HUDEP-2 (cell line): ENCODE results near the gene FAM76A.
A peak's percentile ranks its signal among the peaks of the same experiment; 100 is the strongest.
"Not testable (repeated sequence)": the region's sequence is repeated elsewhere in the genome, so short reads cannot be mapped to it uniquely, and the experiment has no call there.

Experiments
- DNase-seq, 76 experiments: peaks; one replicate each; lab custom pipeline; 2025; ENCODE audit not compliant: unreplicated experiment in 76 of 76; lab: John Stamatoyannopoulos, UW

Gene FAM76A

DNA sequence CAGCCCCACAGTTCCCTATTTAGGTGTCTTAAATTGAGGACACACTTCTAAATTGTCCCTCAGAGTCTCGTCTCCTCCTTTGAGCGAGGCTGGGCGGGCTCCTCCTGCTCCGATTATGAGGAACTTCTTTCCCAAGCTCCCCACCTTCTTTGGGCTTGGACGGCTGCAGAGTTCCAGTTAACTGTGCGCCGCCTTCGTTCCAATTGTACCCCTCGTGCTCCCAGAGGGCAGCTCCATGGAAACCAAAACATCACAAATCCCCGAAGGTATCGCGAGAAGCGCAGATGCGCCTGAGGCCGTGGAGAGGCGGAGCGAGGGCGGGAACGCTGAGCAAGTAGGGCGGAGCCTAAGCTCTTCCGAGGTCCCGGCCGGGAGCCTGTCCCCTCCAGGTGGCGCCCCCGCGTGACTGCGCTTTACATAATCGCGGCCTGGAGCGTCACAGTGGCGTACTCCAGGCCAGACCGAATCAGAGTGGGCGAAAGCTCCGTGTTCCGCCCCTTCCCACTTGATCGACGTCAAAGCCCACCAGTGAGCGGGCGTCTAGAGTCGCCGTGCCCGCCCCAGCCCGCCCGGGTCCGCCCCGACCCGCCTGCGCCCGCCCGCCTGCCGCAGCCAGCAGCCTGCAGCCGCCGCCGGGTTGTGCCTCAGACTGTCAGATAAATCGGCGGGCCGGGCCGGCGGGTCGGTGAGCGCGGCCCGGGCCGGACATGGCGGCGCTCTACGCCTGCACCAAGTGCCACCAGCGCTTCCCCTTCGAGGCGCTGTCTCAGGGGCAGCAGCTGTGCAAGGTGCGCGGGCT is at the start of gene FAM76A:
Gene FAM76A (plus strand): TSS at position 588 of the 799 bp plus-strand sequence. CDS start 120 bp downstream, at position 708.
- DNase-seq = peak; percentile 57 to 99 (median 98)

DNA sequence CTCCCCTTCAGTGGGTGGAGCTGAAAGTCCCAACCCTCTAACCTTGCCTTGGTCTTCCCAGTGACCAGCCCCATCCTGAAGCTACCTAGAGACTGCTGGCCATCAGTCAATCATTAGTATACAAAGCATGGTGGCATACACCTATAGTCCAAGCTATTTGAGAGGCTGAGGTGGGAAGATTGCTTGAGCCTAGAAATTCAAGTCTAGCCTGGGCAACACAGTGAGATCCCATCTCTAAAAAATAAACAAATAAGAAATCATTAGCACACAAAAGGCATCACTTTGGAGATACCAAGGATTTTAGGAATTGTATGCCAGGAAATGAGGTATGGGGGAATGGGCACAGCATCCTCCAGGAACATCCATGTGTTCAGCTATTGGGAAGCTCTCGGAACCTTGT is 49.4 kb upstream of the FAM76A start:
- DNase-seq = no peak

DNA sequence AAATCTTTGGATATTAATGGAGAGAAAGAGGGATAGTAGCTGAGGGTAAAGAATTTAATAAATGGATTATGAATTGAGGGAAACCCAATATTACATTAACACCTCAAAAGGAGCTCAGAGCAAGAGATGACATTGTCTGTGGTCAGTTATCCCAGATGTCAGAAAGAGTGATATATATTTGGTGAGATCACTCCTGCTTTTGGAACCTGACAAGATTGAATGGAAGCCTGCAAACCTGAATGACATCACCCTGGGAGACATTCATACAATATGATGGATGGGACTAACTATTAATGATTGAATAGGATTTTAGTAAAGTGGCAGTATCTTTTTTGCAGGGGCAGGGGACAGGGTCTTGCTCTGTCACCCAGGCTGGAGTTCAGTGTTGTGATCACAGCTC is 47.0 kb upstream of the FAM76A start:
- DNase-seq = no peak

- not testable (repeated sequence) for DNase-seq
Observed at GRCh38 chr1:27680225-27680791, 45.5 kb upstream of the FAM76A start.

- not testable (repeated sequence) for DNase-seq
Observed at GRCh38 chr1:27681580-27681979, 44.2 kb upstream of the FAM76A start.

DNA sequence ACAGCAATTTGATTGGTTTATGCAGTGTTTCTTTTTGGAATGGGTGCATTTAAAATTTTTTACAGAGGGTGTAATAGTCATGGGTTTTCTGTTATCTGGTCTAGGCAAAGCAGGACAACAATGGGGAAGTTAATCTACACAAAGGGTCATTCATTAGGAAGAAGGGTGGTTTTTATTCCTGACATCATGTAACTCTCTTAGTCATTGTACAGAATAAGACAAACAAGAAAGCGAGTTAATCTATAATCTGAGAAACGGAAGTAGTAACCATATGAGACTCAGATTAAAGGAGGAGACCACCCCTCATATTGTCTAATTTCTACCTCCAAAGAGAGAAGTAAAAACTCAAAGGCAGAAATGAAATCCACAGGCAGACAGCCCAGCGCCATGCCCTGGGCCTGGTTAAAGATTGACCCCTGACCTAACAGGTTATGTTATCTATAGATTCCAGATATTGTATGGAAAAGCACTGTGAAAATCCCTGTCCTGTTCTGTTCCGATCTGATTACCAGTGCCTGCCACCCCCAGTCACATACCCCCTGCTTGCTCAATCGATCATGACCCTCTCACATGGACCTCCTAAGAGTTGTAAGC is 43.3 kb upstream of the FAM76A start:
- DNase-seq = no peak

DNA sequence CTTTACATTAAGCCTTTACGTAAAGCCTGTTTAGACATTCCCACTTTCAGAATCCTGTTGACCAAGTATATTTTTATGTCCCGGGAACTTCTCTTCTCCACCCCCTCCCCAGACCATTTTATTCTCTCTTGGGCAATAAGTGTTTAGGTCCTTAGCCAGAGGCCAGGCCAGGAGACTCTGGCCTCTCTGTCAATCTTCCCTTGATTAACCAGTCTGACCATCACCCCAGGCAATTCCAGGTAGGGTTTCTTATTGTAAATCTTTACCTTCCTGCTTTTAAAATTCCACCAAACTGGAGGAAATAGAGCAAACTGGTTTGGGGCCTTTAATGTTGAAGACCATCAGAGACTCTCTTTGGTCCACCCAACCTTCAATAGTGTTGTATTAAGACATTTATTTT is 41.6 kb upstream of the FAM76A start:
- no peak for DNase-seq

DNA sequence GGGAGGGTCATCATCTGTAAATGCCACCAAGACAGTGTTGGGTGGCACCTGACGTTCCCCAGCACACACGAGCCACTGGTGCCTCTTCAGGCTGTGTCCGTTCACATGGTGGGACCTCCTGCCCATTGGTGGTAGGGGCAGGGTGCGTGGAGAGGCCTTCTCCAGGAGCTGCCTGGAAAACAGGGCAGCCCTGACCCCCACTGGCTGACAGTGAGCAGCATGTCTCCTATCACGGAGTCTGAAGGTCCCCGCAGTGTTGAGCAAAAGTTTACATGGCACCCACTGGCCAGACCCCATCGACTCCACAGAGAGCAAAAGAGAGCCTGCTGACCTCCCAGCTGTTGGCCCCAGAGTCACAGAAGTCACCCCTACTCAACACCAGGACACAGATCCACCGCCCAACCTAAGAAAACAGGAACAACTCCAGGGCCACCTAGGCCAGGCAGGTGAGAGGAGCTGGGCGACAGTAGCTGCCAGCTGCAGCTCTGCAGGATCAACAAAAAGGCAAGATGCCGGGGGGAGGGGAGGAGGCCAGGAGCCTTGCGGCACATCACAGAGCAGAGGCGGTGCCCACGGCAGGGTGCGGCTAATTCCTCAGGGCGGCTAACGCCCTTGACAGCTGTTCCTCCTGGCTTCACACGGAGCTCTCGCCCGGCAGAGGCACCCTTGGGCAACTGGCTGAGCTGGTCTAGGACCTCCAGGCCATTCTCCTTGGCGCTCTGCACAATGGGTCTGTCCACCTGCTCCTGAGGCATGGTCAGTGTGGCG is 39.4 kb upstream of the FAM76A start:
- DNase-seq = peak in 18 of 76 experiments; percentile 2 to 79 (median 50)

- no peak for DNase-seq
Observed at GRCh38 chr1:27687906-27688305, 37.9 kb upstream of the FAM76A start.

DNA sequence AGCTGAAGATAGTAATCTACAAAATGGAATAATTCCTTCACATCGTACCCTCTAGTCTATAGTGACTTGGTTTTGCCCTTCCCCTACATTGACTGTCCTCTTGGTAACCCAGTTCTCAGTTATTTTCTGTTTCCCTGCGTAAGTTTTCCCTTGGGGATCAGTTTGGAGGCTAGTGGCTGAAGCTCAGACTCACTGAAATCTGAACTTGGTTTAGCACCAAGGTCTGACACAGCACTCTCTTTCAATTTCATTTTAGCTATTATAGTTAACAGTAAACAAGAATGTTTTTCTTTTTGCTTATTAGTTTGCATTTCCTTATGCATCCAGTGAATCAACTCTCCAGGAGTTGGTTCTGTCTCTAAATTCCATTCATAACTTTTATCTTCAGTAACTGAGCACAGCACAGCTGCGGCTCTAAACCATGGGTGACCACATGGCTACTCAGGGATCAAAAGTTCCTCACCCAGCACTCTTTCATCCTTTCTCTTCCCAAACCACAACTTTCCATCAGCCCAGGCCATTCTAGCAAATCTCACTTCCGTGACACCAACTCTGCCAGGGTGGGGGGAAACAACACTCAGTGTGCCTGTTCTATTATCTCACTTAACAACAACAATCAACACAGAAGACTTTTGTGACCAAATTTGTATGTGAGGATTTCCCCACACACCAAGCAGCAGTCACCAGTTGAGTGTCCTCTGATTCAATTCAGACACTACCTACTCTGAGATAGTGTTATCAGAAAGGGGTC is 36.2 kb upstream of the FAM76A start:
- DNase-seq = no peak

DNA sequence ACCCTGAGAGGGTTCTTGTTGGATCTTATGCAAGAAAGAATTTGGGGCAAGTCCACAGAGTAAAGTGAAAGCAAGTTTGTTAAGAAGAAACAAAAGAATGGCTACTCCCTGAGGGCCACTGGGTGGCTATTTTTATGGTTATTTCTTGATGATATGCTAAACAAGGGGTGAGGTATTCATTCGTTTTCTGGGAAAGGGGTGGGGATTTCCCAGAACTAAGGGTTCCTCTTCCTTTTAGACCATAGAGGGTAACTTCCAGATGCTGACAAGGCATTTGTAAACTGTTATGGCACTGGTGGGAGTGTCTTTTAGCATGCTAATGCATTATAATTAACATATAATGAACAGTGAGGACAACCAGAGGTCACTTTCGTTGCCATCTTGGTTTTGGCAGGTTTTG is 35.6 kb upstream of the FAM76A start:
- DNase-seq = no peak

DNA sequence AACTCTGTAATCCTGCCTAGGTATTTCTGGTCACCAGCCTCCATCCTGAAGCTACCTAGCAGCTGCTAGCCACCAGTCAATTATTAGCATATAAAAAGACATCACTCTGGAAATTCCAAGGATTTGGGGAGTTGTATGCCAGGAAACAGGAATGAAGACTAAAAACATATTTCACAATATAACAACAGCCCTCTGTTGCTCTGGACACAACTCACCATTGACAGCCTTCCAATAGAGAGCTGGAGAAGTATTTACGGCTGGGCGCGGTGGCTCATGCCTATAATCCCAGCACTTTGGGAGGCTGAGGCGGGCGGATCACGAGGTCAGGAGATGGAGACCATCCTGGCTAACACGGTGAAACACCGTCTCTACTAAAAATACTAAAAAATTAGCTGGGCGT is 28.9 kb upstream of the FAM76A start:
- DNase-seq = not testable (repeated sequence)

DNA sequence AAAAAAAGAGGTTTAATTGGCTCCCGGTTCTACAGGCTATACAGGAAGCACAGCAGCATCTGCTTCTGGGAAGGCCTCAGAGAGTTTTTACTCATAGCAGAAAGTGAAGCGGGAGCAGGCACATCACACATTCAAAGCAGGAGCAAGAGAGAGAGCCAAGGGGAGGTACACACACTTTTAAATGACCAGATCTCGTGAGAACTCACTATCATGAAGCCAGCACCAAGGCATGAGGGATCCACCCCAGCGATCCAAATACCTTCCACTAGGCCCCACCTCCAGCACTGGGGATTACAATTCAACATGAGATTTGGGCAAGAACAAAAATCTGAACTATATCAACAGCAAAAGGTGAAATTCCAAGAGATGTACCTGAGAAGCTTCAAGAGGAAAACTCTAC is 20.8 kb upstream of the FAM76A start:
- no peak for DNase-seq

DNA sequence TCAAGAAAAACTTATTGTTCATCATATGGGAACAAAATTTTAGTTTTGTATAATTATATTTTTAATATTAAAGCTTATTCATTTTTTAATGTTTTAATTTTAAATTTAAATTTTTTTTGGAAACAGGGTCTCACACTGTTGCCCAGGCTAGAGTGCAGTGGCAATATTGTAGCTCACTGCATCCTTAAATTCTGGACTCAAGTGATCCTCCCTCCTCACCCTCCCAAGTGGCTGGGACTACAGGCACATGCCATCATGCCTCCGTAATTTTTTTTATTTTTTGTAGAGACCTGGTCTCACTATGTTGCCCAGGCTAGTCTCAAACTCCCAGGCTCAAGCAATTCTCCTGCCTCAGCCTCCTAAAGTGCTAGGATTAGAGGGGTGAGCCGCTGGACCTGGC is 20.2 kb upstream of the FAM76A start:
- DNase-seq = no peak

DNA sequence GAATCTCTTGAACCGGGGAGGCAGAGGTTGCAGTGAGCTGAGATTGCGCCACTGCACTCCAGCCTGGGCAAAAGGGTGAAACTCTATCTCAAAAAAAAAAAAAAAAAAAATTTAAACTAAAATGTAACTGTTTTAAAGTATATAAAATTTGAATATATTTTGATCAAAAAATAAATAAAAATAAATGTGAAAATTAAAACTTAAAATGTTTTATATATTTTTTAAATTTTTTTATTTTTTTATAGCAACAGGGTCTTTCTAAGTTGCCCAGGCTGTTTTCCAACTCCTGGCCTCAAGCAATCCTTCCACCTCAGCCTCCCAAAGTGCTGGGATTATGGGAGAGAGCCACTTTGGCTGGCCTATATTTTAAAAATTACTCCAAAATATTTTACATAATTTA is 15.2 kb upstream of the FAM76A start:
- no peak for DNase-seq

DNA sequence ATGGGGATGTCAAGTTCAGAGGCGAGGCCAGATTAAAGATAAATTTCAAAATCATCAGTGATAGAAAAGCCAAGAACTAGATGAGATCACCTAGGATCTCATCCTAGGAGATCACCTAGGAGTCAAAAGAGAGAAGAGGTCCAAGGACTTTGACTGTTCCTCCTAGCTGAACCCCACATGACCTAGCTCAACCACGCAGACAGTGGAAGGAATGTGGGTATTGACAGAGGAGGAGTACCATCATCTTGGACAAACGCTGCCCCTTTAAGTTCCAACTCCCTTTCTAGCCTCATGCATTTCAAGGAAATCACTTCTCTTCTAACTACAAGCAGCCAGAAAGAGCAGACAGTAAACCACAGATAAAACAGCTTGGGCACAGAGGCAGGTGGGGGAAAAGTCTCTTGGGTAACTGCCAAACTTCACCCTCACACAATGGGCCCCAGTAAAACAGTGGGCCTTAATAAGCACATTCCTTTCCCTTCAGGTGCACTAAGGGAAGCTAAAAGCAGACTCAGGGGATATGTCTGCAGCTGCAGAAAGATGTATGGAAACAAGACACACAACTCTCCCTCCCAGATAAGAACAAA is 12.5 kb upstream of the FAM76A start:
- DNase-seq = peak in 1 of 76 experiments; percentile 1

- DNase-seq = no peak
Observed at GRCh38 chr1:27713869-27714513, 11.8 kb upstream of the FAM76A start.

DNA sequence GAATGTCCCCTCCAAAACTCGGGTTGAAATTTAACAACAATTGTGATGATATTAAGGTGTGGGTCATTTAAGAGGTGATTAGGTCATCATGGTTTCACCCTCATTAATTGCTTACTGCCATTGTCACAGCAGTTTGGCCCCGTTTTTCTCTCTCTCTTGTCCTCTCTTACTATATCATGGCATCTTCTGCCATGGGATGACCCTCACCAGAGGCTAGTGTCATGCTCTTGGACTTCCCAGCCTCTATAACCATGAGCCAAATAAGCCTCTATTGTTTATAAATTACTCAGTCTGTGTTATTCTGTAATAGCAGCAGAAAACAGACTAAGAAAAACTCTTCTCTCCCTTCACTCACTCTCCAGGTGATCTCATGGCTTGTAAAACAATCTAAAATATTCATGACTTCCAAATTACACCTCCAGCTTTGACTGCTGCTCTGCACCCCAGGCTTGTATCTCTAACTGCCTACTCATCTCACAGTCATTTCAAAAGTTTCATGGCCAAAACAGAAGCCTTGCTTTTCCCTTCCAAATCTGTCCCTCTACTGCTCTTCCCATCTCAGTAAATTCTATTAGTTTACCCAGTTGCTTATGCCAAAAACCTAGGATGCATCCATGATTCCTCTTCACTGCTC is 9.4 kb upstream of the FAM76A start:
- no peak for DNase-seq
